HG03342 (cell line): ENCODE measurements around the gene CCNYL1.

ENCODE experiments used
- ATAC-seq: cut with Tn5 transposase; IDR thresholded peaks from one replicate; pipeline ENCODE4 v1.9.1; 2021; ENCODE audit warnings: mild to moderate bottlenecking, moderate library complexity; ENCODE audit not compliant: unreplicated experiment

The CCNYL1 gene

GRCh38 chr2:207784898-207785297, 73.5 kb downstream of the CCNYL1 start:
- no peak for ATAC-seq

DNA sequence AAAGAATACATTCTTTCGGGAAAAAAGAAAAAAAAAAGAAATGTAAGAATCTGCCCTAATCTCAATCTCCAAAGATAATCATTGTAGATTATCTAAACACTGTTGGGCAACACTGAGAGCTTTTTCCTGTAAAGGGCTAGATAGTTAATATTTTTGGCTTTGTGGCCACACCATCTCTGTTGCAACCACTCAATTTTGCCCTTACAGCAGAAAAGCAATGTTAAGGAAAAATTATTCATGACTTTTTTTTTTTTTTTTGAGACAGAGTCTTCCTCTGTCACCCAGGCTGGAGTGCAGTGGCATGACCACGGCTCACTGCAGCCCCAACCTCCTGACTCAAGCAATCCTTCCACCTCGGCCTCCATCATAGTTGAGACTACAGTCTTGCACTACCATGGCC, 75.6 kb downstream of the CCNYL1 start:
- no peak for ATAC-seq

- ATAC-seq, result no peak
Observed at GRCh38 chr2:207787800-207788199, 76.4 kb downstream of the CCNYL1 start.

GRCh38 chr2:207790898-207791297, 79.5 kb downstream of the CCNYL1 start:
- ATAC-seq, result no peak

DNA sequence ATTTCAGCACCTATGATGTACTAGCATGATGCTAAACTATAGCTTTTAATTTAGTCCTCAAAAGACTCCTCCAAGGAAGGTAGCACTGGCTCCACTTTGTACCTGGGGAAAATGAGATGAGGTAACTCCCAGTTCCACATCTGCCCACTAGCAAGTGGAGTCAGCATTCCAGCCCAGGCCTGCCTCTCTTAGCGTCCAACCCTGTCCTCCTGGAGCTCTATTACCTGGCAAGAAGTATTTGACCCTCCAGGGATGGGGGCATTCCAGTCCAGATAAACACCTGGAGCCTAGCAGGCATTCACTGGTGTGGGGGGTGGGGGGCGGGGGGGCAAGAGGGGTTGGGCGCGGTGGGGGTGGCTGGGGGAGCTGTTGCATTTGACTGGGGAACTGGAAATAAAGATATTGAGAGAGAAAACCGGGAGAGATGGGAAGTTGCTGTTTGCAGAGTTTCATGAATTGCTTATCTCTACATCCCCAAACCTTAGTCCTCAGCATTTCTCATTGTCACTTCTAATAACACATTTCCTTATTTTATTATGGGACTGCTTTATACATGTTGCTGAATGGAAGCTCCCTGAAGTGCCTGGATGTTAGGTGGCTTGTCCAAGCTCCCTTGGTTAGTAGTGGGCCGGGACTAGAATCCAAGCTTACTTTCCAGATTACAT, 80.3 kb downstream of the CCNYL1 start:
- ATAC-seq, result no peak

- ATAC-seq, result peak; percentile 89
Observed at GRCh38 chr2:207792244-207792785, 80.9 kb downstream of the CCNYL1 start.

- no peak for ATAC-seq
Observed at GRCh38 chr2:207796585-207797350, 85.3 kb downstream of the CCNYL1 start.

- no peak for ATAC-seq
Observed at GRCh38 chr2:207801259-207801658, 89.8 kb downstream of the CCNYL1 start.

DNA sequence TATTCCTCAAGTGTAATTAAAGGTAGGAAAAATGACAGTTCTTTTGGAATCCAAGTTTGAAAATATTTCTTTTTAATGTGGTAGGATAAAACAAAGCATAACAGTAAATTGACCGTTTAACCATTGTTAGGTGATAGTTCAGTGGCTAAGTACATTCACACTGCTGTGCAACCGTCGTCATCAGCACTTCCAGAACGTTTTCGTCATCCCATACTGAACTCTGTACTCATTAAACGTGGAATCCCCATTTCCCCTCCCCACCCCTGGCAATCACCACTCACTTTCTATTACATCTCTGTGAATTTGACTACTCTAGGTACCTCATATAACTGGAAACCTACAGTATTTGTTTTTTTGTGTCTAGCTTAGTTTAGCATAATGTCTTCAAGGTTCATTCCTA, 91.2 kb downstream of the CCNYL1 start:
- ATAC-seq, result no peak
